ENCODE data around the gene DEFB121. TPM values are rescaled to one million over a fixed set of nuclear protein-coding genes. Genes with fewer than 3 reads are reported as not detected.
"Not testable (repeated sequence)": the region's sequence is repeated elsewhere in the genome, so short reads cannot be mapped to it uniquely, and the experiment has no call there.

Gene DEFB121
- total and polyA plus RNA-seq, 2 donors: not detected

DNA sequence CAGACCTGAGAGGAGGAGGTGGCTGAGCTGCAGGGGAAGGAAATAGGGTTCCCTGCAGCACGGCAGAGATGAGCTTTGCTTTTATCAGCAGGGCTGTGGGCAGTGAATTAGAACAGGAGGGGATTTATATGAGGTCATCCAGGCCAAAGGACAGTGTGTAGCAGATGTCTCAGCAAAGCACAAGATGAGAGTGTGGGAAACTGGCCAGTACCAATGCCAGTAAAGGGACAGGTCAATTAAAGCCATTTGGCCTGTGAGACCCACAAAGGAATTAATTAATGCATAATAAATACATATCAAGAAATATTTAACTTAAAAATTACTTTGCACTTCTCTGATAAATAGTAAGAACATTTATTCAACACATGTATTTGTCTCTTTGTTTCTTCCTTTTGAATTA, 15.5 kb downstream of the DEFB121 start, which contains the start of gene DEFB119:
Gene DEFB119 (minus strand): TSS at position 101 of the 400 bp plus-strand sequence. CDS start 107 bp downstream, outside the sequence.
- H3K36me3 ChIP-seq (ENCODE audit: control insufficient read depth in 2 of 2, insufficient read depth in 2 of 2, low read length in 1 of 2): no peaks in the 10 kb centered on the region
- no peak within 1 kb of the TSS for H3K4me3 ChIP-seq (ENCODE audit: low read length in 2 of 2)
- H3K9me3 ChIP-seq (ENCODE audit: control insufficient read depth in 2 of 2, insufficient read depth in 1 of 2, low read length in 1 of 2): no peaks in the 10 kb centered on the region
- WGBS: 33% methylated on average over 1 of the region's 1 CpG
- H3K4me1 ChIP-seq (ENCODE audit: control insufficient read depth in 2 of 2, insufficient read depth in 2 of 2, low read length in 2 of 2): no peaks in the 10 kb centered on the region
- H3K27me3 ChIP-seq (ENCODE audit: control insufficient read depth in 2 of 2, insufficient read depth in 1 of 2, low read length in 1 of 2): no peaks in the 10 kb centered on the region
- no peak within 1 kb of the TSS for H3K27ac ChIP-seq (ENCODE audit: low read depth in 1 of 2, low read length in 1 of 2)
- no peak for DNase-seq (ENCODE audit: low read depth in 6 of 9, low spot score in 9 of 9)

GRCh38 chr20:31374346-31374745, 31.7 kb downstream of the DEFB121 start:
- DNase-seq (ENCODE audit: low read depth in 6 of 9, low spot score in 9 of 9): no peak
- Histone ChIP-seq H3K4me3 (ENCODE audit: low read length in 2 of 2) (no peak overlapping the region), H3K4me1 (ENCODE audit: control insufficient read depth in 2 of 2, insufficient read depth in 2 of 2, low read length in 2 of 2) (no peaks in the 10 kb centered on the region), H3K36me3 (ENCODE audit: control insufficient read depth in 2 of 2, insufficient read depth in 2 of 2, low read length in 1 of 2) (no peaks in the 10 kb centered on the region), H3K27ac (ENCODE audit: low read depth in 1 of 2, low read length in 1 of 2) (no peak overlapping the region), H3K9me3 (ENCODE audit: control insufficient read depth in 2 of 2, insufficient read depth in 1 of 2, low read length in 1 of 2) (no peaks in the 10 kb centered on the region), H3K27me3 (ENCODE audit: control insufficient read depth in 2 of 2, insufficient read depth in 1 of 2, low read length in 1 of 2) (no peaks in the 10 kb centered on the region)
- 85% methylated on average over 2 of the region's 2 CpGs for WGBS

- H3K9me3 ChIP-seq (ENCODE audit: control insufficient read depth in 2 of 2, insufficient read depth in 1 of 2, low read length in 1 of 2): no peaks in the 10 kb centered on the region
- no peak for DNase-seq (ENCODE audit: low read depth in 6 of 9, low spot score in 9 of 9)
Measured at GRCh38 chr20:31368301-31368700, 37.7 kb downstream of the DEFB121 start, which contains the start of gene DEFB118. DEFB118 (plus strand) TSS chr20:31368601; CDS start chr20:31368651, 50 bp downstream.

GRCh38 chr20:31364272-31364671, 41.7 kb downstream of the DEFB121 start:
- not testable (repeated sequence) for H3K27me3 ChIP-seq (ENCODE audit: control insufficient read depth in 2 of 2, insufficient read depth in 1 of 2, low read length in 1 of 2); H3K36me3 ChIP-seq (ENCODE audit: control insufficient read depth in 2 of 2, insufficient read depth in 2 of 2, low read length in 1 of 2); DNase-seq (ENCODE audit: low read depth in 6 of 9, low spot score in 9 of 9); H3K4me3 ChIP-seq (ENCODE audit: low read length in 2 of 2); H3K27ac ChIP-seq (ENCODE audit: low read depth in 1 of 2, low read length in 1 of 2); H3K9me3 ChIP-seq (ENCODE audit: control insufficient read depth in 2 of 2, insufficient read depth in 1 of 2, low read length in 1 of 2); H3K4me1 ChIP-seq (ENCODE audit: control insufficient read depth in 2 of 2, insufficient read depth in 2 of 2, low read length in 2 of 2)
- 81% methylated on average over 5 of the region's 5 CpGs for WGBS

More at GRCh38 chr20:31368301-31368700, 37.7 kb downstream of the DEFB121 start, which contains the start of gene DEFB118:
- Histone ChIP-seq H3K4me3 (ENCODE audit: low read length in 2 of 2) (no peak within 1 kb of the TSS), H3K36me3 (ENCODE audit: control insufficient read depth in 2 of 2, insufficient read depth in 2 of 2, low read length in 1 of 2) (no peaks in the 10 kb centered on the region), H3K27ac (ENCODE audit: low read depth in 1 of 2, low read length in 1 of 2) (no peak within 1 kb of the TSS), H3K4me1 (ENCODE audit: control insufficient read depth in 2 of 2, insufficient read depth in 2 of 2, low read length in 2 of 2) (no peaks in the 10 kb centered on the region), H3K27me3 (ENCODE audit: control insufficient read depth in 2 of 2, insufficient read depth in 1 of 2, low read length in 1 of 2) (no peaks in the 10 kb centered on the region)
- 83% methylated on average over 2 of the region's 2 CpGs for WGBS

GRCh38 chr20:31363295-31363694, 42.7 kb downstream of the DEFB121 start:
- Histone ChIP-seq H3K36me3 (ENCODE audit: control insufficient read depth in 2 of 2, insufficient read depth in 2 of 2, low read length in 1 of 2) (no peaks in the 10 kb centered on the region), H3K4me3 (ENCODE audit: low read length in 2 of 2) (no peak overlapping the region), H3K27ac (ENCODE audit: low read depth in 1 of 2, low read length in 1 of 2) (no peak overlapping the region), H3K4me1 (ENCODE audit: control insufficient read depth in 2 of 2, insufficient read depth in 2 of 2, low read length in 2 of 2) (no peaks in the 10 kb centered on the region), H3K9me3 (ENCODE audit: control insufficient read depth in 2 of 2, insufficient read depth in 1 of 2, low read length in 1 of 2) (no peaks in the 10 kb centered on the region), H3K27me3 (ENCODE audit: control insufficient read depth in 2 of 2, insufficient read depth in 1 of 2, low read length in 1 of 2) (no peaks in the 10 kb centered on the region)
- no peak for DNase-seq (ENCODE audit: low read depth in 6 of 9, low spot score in 9 of 9)
- WGBS: 83% methylated on average over 4 of the region's 4 CpGs

DNA sequence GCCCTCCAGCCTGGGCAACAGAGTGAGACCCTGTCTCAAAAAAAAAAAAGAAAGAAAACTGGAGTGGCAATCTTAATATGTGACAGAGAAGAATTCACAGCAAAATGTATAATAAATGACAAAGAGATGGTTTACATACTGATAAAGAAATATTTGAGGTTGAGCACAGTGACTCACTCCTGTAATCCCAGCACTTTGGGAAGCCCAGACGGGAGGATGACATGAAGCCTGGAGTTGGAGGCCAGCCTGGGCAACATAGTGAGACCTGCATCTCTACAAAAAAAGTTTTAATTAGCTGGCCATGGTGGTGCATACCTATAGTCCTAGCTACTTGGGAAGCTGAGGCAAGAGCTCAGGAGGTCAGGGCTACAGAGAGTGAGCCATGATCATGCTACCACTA, 50.0 kb downstream of the DEFB121 start:
- 76% methylated on average over 1 of the region's 1 CpG for WGBS
- no peak overlapping the region for H3K27ac ChIP-seq (ENCODE audit: low read depth in 1 of 2, low read length in 1 of 2)
- no peak overlapping the region for H3K4me3 ChIP-seq (ENCODE audit: low read length in 2 of 2)
- no peaks in the 10 kb centered on the region for H3K36me3 ChIP-seq (ENCODE audit: control insufficient read depth in 2 of 2, insufficient read depth in 2 of 2, low read length in 1 of 2)
- no peaks in the 10 kb centered on the region for H3K27me3 ChIP-seq (ENCODE audit: control insufficient read depth in 2 of 2, insufficient read depth in 1 of 2, low read length in 1 of 2)
- H3K9me3 ChIP-seq (ENCODE audit: control insufficient read depth in 2 of 2, insufficient read depth in 1 of 2, low read length in 1 of 2): no peaks in the 10 kb centered on the region
- no peak for DNase-seq (ENCODE audit: low read depth in 6 of 9, low spot score in 9 of 9)
- H3K4me1 ChIP-seq (ENCODE audit: control insufficient read depth in 2 of 2, insufficient read depth in 2 of 2, low read length in 2 of 2): no peaks in the 10 kb centered on the region

Other genes starting within 250 kb of the DEFB121 start
- gene DEFB115, start 148.6 kb downstream of the DEFB121 start, total RNA-seq: not detected
- not detected for gene DEFB115, start 148.6 kb downstream of the DEFB121 start, polyA plus RNA-seq
- gene DEFB116, start 97.6 kb downstream of the DEFB121 start, total RNA-seq: not detected
- not detected for gene DEFB116, start 97.6 kb downstream of the DEFB121 start, polyA plus RNA-seq
- not detected for gene DEFB118, start 37.6 kb downstream of the DEFB121 start, total RNA-seq
- 0.05 TPM for gene DEFB118, start 37.6 kb downstream of the DEFB121 start, polyA plus RNA-seq
- not detected for gene DEFB119, start 15.6 kb downstream of the DEFB121 start, total RNA-seq
- gene DEFB119, start 15.6 kb downstream of the DEFB121 start, polyA plus RNA-seq: not detected
- not detected for gene DEFB123, start 34.4 kb upstream of the DEFB121 start, total RNA-seq
- not detected for gene DEFB123, start 34.4 kb upstream of the DEFB121 start, polyA plus RNA-seq
- not detected for gene DEFB124, start 68.9 kb upstream of the DEFB121 start, total RNA-seq
- gene DEFB124, start 68.9 kb upstream of the DEFB121 start, polyA plus RNA-seq: 0.23 TPM
- 0.99 TPM for gene REM1, start 69.1 kb upstream of the DEFB121 start, total RNA-seq
- gene REM1, start 69.1 kb upstream of the DEFB121 start, polyA plus RNA-seq: 1.2 TPM
- 23.9 TPM for gene HM13, start 108.2 kb upstream of the DEFB121 start, total RNA-seq
- 87.5 TPM for gene HM13, start 108.2 kb upstream of the DEFB121 start, polyA plus RNA-seq
- gene ID1, start 199.1 kb upstream of the DEFB121 start, total RNA-seq: 39.4 TPM
- gene ID1, start 199.1 kb upstream of the DEFB121 start, polyA plus RNA-seq: 138 TPM
- gene COX4I2, start 231.7 kb upstream of the DEFB121 start, total RNA-seq: 4.1 TPM
- gene COX4I2, start 231.7 kb upstream of the DEFB121 start, polyA plus RNA-seq: 5.4 TPM

All from thymus (tissue), 11 donors.